GM18498 (cell line): ENCODE data around the gene POLA1.
"Not testable (repeated sequence)": the region's sequence is repeated elsewhere in the genome, so short reads cannot be mapped to it uniquely, and the experiment has no call there.

Experiments
- ATAC-seq: cut with Tn5 transposase; IDR thresholded peaks from one replicate; pipeline ENCODE4 v1.9.1; 2021; ENCODE audit warnings: mild to moderate bottlenecking, moderate library complexity; ENCODE audit not compliant: unreplicated experiment

POLA1 gene

DNA sequence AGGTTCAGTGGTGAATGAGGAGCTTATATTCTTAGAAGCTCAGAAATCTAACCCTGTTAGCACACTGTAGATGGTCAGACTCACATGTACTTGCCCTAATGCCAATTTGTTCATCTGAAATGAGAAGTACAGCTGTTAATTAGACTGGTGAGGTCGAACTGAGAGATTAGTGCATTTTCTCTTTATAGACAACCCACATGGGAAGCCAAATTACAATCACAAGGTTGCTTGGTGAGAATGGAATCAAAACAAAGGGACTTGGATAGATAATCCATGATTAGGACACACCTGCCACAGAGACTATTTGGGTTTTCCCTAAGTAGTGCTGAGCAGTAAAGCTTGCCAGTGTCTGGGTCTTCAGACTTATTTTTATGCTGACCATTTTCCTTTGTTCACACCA lies 88.3 kb downstream of the POLA1 start:
- ATAC-seq: no peak

DNA sequence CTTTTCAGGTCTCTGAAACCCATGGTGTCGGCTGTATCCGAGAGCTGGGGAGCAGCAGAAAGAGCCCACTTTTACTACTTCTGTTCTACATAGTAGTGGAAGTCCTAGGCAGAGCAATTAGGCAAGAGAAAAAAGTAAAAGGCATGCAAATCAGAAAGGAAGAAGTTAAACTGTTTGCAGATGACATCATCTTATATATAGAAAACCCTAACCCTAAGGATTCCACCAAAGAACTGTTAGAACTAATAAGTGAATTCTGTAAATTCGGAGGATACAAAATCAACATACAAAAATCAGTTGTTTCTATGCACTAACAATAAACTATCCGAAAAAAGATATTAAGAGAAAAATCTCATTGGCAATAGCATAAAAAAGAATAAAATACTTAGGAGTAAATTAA lies 95.3 kb downstream of the POLA1 start:
- no peak for ATAC-seq

DNA sequence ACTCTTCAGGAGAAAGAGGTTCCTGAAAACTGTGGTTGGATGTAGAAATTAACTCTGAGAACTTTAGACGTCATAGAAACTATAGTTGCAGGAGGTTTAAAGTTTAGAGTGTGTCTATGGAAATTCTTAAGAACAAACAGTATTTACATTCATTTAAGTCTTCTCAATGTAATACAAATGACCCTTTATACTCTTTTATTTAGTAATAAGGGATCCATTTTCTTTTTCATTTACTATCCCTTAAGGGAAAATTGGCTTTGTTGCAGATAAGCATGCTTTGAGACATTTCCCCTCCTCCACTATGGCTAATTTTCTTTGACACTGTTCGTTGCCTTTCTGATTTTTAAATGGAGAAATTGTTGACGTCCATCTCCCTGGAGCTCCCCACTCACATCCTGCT lies 96.4 kb downstream of the POLA1 start:
- ATAC-seq: no peak

DNA sequence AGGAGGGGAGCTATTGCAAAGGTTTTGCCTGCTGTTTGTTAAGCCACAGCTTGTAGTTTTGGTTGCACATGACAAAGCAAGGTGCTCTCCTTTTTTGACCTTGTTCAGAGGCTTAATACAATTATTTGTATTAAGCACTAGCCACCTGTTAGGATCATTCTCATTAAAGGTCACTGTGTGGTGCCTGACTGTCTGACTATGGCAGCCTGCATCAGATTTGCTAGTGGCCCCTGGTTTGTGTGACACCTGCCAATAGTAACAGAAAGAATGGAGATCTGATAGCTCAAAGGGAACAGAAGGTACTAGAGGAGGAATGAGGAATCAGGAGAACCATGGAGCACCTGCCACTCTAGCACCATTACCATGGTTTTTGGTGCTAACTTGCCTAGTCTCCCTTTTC lies 102.5 kb downstream of the POLA1 start:
- no peak for ATAC-seq

DNA sequence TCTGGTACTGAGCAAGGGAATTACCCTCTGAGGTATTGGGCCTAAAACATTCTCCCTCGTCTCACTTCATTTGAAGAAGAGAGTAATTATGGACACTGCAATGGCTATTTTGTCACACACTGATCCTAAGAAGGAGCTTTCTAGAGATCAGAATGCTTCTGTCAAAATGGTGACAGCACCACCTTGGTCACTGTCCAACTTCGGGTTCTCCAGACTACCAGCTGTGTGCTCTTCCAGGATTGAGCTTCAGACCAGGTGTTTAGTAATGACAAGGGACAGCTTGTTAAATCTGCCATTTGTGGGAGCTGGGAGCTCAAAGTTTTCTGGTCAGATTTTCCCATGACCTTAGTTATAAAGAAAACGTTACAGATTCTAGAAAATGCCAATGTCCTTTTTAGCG lies 105.4 kb downstream of the POLA1 start:
- ATAC-seq: no peak

DNA sequence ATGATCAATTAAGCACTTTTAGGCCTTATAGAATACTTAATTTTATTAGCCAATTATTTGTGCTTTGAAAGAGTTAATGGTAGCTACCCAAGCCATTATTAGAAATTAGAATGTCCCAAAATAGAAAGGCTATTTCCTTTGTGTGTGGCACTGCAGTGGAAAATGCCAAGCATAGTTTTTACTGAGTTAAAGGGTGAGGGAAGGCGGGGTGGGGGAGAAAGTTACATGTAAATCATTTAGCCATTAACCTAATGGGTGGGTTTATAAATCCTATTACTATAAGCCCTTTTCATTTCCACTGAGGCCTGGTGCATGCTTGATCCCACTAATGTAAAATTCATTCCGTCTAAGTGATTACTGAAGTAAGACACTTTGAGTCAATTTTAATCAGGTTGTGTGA lies 105.8 kb downstream of the POLA1 start:
- ATAC-seq: no peak

DNA sequence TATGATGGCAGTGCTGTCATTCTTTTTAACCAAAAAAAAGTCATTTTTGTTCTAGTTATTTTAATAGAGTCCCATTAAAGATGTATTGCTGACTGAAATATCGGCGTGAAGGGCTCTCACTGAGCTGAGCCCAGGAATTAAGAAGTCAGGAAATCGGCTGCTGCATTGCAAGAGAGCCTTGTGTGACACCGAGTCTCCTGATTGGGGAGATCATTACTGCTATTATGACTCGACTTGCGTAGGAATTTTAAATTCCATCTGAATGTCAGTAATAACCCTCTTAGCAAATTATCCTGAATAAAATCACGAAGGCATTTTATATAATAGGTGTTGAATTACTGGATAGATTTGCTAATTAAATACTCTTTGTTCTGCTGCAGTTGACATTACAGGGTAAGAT lies 111.5 kb downstream of the POLA1 start:
- no peak for ATAC-seq

DNA sequence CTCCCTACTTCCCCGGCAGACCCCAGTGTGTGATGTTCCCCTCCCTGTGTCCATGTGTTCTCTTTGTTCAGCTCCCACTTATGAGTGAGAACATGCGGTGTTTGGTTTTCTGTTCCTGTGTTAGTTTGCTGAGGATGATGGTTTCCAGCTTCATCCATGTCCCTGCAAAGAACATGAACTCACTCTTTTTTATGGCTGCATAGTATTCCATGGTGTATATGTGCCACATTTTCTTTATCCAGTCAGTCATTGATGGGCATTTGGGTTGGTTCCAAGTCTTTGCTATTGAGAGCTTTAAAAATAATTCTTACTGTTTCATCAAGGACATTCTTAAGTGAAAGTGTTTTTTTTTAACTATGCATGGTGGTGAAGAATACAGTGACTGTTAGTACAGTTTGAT lies 126.1 kb downstream of the POLA1 start:
- not testable (repeated sequence) for ATAC-seq

DNA sequence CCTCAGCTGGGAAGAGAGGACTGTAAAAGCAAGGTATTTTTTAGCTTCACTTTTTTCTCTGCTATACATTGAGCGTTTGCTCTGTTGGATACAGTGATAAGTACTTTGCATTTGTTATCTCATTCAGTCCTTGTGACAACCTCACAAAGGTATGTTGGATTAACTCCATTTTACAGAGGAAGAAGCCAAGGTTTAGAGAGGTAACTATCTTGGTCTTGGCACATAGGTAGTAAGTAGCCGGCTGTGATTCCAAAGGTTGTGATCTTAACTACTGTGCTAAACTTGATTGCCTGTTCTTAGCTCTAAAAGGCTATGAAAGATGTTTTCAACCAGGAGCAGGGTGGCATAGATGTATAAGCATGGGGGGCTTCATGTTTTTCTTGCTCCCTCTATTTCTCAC lies 134.4 kb downstream of the POLA1 start:
- no peak for ATAC-seq

DNA sequence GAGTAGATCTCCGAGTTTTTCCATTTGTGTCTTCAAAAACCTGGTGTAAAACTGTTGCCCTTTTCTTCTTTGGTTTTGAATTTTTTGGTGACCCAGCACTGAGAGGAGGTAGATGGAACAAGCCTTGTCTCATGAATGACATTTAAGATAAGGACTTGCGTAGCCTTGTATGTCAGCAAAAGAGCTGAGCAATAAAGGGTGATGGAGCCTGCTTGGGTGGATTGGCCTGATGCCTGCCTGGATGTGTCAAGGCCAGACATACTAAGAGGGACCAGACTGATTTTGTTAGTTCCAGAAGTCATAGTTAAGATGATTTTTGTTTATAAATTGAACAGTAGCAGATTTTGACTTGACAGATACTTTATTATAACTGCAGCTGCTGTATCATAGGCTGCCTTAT lies 134.9 kb downstream of the POLA1 start:
- no peak for ATAC-seq

DNA sequence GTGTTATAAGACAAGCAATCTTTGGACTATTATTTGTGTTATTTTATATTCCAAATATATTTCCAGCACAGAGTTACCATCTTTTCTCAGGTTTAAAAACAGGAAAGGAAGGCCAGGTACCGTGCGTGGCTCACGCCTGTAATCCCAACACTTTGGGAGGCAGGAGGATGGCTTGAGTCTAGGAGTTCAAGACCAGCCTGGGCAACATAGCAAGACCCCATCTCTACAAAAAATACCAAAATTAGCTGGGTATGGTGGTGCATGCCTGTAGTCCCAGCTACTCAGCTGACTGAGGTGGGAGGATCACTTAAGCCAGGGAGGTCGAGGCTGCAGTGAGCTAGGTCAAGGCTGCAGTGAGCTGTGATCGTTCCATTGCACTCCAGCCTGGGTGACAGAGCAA lies 140.0 kb downstream of the POLA1 start:
- ATAC-seq: no peak

DNA sequence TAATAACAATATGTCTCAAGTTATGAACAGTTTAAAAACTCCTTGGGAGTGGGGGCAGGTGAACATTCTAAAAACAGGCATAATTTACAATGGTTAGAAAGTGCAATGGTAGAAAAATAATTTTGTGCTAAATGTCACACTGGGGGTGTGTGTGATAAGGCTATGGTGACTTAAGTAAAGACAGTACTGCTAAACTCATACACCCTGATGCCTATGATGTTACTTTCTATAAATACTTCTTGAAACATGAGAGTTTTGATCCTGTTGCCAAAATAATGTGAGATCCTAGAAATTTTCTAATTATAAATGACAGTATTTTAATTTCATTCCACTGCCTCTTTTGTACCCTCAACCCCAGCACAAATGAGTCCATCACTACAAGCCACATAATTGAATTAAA lies 144.2 kb downstream of the POLA1 start:
- no peak for ATAC-seq

DNA sequence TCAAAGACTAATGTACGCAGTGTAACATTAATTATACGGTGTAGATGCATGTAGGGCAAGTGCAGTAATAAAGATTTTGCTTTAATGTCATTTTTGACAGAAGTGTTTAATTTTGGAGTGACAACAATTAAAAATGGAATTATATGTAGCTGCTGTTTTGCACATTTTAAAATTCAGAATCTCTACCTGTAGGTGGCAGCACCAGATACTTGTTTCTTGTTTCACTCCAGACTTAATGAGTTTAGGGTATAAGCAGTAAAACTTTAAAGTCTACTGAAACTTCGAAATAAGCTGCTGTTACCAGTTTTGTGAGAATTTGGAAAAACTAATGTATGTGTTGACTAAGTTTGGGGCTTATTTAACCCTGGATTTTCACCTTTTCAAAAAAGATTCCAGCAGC lies 144.9 kb downstream of the POLA1 start:
- no peak for ATAC-seq

DNA sequence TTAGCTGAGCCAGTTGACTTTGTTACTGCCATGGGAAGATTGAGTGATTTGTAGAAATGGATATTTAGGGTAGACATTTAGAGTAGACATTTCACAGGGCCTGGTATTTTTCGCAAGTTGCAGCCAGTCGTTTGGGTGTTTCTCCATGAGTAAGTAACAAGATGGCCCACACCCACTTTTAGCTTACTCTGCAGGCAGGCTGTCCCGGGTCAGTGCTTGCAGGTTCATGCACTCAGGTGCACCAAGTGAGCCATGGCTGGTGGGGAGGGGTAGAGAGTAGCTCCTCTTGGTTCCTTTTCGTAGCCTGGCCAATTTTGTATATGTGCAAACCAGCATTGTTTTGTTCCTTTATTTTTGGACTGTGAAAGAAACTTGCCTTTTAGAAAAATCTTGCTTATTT lies 145.6 kb downstream of the POLA1 start:
- ATAC-seq: no peak

DNA sequence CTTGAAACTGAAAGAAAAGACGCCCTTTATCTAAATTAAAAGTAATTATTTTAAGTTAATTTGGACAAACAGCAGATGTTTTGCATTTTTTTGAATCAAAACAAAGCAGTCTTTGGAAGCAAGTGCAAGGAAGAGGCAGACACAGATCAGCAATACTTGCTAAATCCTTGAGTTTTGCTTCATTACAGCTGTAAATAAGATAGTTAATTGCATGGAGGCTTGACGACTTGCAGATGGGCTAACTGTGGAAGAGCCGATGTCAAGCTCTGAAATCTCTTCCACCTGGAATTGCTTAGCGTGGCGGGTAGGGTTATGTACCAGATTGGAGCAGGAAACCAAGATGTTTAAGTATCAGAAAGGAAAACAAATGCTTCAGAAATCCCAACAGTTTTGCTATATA lies 148.8 kb downstream of the POLA1 start:
- ATAC-seq: no peak

DNA sequence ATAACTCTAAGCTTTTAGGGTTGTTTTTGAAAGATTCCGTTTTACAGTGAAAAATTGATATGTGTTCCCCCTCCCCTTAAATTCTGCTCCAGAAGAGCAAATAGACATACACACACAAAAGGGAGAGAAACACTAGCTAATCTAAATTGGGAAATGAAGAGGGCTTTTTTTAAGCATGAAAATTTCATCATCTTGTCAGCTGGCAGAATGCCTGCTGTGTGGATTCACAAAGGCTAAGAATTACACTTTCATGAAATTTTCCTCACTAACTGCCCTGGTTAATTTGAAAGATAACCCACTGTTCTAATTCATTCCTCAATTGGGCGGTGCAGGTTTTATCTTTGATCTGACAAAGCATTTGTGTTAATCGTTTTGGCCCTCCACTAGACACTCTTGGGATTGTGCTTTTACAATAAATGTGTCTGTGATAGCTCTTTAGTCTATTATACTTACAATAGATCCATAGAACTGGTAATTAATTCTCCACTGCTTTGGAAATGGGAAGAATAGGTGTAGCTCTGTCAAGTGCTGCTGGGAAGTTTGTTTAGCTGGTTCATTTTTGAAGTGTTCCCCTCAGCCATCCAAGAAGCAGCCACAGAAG lies 152.9 kb downstream of the POLA1 start:
- no peak for ATAC-seq

DNA sequence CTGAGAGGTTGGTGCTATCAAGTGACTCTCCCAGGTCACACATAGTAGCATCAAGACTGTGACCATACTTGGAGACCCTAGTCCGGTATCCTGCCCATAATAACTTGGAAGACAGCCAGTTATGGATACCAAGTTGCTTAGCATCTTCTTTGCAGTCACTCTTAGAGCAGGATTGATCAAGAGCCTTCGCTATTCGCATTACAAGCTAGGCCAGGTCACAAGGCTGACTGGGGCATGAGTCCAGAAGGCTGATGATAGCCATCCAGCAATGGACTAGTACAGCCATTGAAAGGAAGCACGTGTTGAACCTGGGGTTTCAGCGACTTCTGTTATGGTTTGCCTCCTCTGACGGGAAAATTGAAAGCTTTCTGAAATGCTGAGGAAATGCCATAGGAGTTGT lies 157.6 kb downstream of the POLA1 start:
- ATAC-seq: no peak

DNA sequence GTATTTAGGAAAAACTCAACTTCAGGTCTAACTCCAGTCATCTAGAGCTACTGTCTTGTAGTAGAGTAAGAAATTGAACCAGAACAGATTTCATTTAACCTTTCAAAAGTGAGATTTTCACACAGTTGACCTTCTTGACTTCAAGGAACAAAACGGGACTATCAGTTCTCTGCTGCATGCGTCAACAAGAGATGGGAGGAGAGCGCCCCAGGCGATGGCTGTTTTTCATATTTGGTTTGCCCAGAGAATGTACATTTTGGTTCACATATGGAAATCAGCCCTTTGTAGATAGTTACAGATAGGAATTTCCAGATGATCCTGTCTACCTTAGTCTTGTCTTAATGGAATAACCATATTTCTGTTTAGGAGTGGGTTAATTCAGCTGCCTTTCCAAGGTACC lies 158.1 kb downstream of the POLA1 start:
- no peak for ATAC-seq

DNA sequence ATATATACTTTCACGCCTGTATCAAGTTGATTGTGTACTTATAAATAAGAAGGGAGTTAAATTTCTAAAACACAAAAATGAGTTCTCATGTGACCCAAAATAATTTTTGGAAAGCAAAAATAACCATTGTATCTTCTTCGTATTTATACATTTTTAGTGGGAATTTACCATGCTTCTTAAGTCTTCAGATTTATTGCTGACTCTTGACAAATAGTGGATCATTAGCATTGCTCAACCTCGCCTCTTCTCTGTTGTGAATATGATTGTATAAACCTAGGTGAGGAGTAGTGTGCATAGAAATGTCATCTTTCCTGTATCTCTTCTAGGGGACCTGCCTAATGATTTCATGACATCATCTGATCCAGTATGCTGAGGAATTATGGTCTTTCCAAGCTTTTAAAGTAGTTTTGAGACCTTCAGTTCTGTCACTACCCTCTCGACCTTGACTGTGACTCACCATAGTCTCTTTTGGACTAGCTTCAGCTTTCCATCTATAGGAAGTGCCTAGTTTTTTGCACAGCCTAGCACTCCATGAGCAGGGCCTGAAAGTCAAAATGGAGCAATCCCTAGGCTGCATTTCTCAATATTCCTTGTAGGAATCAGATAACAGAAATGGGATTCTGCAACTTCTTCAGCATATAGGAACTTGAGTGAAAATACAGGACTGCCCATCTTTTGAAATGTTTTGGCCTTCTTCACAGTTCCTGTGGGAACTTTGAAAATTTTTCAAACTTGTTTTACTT lies 164.5 kb downstream of the POLA1 start:
- ATAC-seq: no peak

DNA sequence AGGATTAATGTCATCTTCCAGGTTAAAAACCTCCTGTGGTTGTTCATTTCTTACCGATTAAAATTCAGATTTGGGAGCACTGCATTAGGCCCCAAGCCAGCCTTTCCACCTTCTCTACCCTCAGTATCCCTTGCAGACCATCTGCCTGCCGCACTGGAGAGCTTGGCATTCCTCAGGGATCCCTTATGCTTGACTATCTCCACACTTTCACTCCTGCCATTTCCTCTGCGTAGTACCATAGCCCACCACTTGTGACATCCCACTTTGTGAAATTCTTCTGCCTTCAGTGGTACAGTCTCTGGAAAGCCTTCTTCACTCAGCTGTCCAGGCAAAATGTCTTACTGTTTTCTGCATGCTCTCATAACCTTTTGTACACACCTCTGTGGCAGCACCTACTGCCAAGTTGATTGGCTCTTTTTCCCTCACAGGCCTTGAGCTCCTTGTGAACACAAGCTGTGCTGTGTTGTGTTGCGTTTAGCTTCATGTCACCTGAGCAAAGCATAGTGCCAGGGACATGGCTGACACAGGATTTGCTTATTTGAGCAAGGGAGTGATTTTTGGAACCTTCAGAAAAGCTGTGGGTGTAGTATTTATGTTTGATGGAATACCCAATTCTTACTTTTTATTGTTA lies 165.6 kb downstream of the POLA1 start:
- no peak for ATAC-seq

DNA sequence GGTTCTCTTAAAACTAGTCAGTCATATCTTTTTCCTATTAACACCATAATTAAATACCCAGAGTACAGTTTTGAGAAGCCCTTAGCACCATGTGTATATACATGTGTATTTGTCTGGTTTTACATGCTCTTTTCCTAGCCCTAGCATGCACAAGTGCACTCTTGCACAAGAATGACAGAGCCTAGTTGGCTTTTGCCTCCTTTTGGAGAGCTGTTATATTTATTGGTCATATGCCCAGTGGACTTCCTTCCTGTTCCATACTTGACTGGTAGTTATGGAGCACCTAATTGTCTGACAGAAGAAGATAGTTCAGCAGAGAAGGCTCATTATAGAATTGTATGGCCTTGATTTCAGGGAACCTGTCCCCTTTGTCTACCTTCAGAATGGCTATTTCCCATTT lies 166.4 kb downstream of the POLA1 start:
- ATAC-seq: no peak

DNA sequence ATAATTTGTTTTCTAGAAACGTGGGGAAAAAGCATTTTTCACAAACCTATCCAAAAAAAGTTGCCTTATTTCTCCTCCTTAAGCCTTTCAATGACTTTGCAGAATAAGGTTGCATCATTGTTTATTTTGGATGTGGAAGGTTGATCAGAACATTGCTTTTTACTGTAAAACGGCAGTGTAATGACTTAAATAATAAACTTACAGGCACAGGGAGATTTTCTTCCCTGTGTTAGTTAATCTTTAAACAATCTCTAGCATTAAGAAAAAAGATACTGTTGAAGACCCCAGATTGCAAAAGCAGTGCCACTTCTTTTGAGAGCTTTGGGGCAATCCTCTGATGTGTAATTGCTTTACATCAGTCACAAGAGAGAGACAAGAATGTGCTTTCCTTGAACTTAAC lies 168.6 kb downstream of the POLA1 start:
- no peak for ATAC-seq

DNA sequence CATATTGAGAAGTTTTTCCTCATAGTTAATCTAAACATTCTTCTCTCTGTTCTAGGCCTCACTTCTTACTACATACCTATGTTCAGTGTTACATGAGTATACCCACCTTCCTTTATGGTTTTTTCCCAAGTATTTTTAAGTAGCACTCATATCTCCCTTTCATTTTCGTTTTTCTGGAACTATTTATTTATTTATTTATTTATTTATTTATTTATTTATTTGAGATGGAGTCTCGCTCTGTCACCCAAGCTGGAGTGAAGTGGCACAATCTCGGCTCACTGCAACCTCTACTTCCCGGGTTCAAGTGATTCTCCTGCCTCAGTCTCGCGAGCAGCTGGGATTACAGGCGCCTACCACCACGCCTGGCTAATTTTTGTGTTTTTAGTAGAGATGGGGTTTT lies 170.1 kb downstream of the POLA1 start:
- not testable (repeated sequence) for ATAC-seq
